Measurements from ENCODE around the gene PKIG. TPM values are rescaled to one million over a fixed set of nuclear protein-coding genes. Genes with fewer than 3 reads are reported as not detected.

The PKIG gene
- total and polyA plus RNA-seq, 2 experiments from 2014 or later = 29.7 to 33.2 TPM

- TF ChIP-seq, protein P1, sequence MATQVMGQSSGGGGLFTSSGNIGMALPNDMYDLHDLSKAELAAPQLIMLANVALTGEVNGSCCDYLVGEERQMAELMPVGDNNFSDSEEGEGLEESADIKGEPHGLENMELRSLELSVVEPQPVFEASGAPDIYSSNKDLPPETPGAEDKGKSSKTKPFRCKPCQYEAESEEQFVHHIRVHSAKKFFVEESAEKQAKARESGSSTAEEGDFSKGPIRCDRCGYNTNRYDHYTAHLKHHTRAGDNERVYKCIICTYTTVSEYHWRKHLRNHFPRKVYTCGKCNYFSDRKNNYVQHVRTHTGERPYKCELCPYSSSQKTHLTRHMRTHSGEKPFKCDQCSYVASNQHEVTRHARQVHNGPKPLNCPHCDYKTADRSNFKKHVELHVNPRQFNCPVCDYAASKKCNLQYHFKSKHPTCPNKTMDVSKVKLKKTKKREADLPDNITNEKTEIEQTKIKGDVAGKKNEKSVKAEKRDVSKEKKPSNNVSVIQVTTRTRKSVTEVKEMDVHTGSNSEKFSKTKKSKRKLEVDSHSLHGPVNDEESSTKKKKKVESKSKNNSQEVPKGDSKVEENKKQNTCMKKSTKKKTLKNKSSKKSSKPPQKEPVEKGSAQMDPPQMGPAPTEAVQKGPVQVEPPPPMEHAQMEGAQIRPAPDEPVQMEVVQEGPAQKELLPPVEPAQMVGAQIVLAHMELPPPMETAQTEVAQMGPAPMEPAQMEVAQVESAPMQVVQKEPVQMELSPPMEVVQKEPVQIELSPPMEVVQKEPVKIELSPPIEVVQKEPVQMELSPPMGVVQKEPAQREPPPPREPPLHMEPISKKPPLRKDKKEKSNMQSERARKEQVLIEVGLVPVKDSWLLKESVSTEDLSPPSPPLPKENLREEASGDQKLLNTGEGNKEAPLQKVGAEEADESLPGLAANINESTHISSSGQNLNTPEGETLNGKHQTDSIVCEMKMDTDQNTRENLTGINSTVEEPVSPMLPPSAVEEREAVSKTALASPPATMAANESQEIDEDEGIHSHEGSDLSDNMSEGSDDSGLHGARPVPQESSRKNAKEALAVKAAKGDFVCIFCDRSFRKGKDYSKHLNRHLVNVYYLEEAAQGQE (IDR thresholded peaks at IDR 0.05; ENCODE audit: unreplicated experiment) = no peak
- no peak for TF ChIP-seq JUNB (IDR thresholded peaks at IDR 0.05; ENCODE audit: unreplicated experiment)
Measured at GRCh38 chr20:44624743-44625271, 42.4 kb downstream of the PKIG start (continued).

GRCh38 chr20:44625361-44625760, 43.0 kb downstream of the PKIG start:
- no peak overlapping the region for H3K4me3 Mint-ChIP-seq
- H3K4me3 ChIP-seq = no peak overlapping the region
- H3K27me3 ChIP-seq (ENCODE audit: insufficient read depth) = peaks cover 13% of the 10 kb centered on the region
- H3K4me1 ChIP-seq (ENCODE audit: insufficient read depth) = peaks cover 5% of the 10 kb centered on the region
- no peaks in the 10 kb centered on the region for H3K9me3 Mint-ChIP-seq
- no peaks in the 10 kb centered on the region for H4K20me1 ChIP-seq (replicated peaks; ENCODE audit: insufficient read depth)
- peaks cover 37% of the 10 kb centered on the region for H3K36me3 Mint-ChIP-seq (ENCODE audit: low read depth)
- no peaks in the 10 kb centered on the region for H3K9me2 ChIP-seq (ENCODE audit: insufficient read depth)
- peaks cover 4% of the 10 kb centered on the region for H3K27me3 Mint-ChIP-seq (ENCODE audit: insufficient read depth, low read depth, poor library complexity)
- no peak overlapping the region for H3K4me2 ChIP-seq
- H3K79me2 ChIP-seq (replicated peaks; ENCODE audit: insufficient read depth) = no peaks in the 10 kb centered on the region
- H3K27ac Mint-ChIP-seq = no peak overlapping the region
- H3F3A ChIP-seq (replicated peaks; ENCODE audit: low read depth) = no peaks in the 10 kb centered on the region
- peaks cover 5% of the 10 kb centered on the region for H3K4me1 Mint-ChIP-seq
- DNase-seq (ENCODE audit: low spot score) = no peak
- no peak overlapping the region for H2AFZ ChIP-seq
- H3K27ac ChIP-seq (ENCODE audit: low read depth) = no peak overlapping the region
- ATAC-seq = no peak
- no peaks in the 10 kb centered on the region for H3K36me3 ChIP-seq (ENCODE audit: insufficient read depth)
- TF ChIP-seq STAT1 (IDR thresholded peaks at IDR 0.05; ENCODE audit: unreplicated experiment) (no peak), NANOG (IDR thresholded peaks at IDR 0.05; ENCODE audit: borderline replicate concordance) (no peak), POLR2AphosphoS5 (IDR thresholded peaks at IDR 0.05; ENCODE audit: low read depth) (no peak), CREB1 (CRISPR knock-in tag; IDR thresholded peaks at IDR 0.05; ENCODE audit: low read depth) (no peak), ZNF114 (CRISPR knock-in tag; IDR thresholded peaks at IDR 0.05) (no peak), ZNF331 (CRISPR knock-in tag; IDR thresholded peaks at IDR 0.05; ENCODE audit: low read depth) (no peak), EZH2phosphoT487 (IDR thresholded peaks at IDR 0.05; ENCODE audit: unreplicated experiment) (no peak), ETS1 (IDR thresholded peaks at IDR 0.05) (no peak), CTCF (conservative IDR thresholded peaks at IDR 0.05; ENCODE audit: low read depth in 2 of 2) (no peak), JUNB (IDR thresholded peaks at IDR 0.05; ENCODE audit: unreplicated experiment) (no peak)
- TF ChIP-seq, protein P2, sequence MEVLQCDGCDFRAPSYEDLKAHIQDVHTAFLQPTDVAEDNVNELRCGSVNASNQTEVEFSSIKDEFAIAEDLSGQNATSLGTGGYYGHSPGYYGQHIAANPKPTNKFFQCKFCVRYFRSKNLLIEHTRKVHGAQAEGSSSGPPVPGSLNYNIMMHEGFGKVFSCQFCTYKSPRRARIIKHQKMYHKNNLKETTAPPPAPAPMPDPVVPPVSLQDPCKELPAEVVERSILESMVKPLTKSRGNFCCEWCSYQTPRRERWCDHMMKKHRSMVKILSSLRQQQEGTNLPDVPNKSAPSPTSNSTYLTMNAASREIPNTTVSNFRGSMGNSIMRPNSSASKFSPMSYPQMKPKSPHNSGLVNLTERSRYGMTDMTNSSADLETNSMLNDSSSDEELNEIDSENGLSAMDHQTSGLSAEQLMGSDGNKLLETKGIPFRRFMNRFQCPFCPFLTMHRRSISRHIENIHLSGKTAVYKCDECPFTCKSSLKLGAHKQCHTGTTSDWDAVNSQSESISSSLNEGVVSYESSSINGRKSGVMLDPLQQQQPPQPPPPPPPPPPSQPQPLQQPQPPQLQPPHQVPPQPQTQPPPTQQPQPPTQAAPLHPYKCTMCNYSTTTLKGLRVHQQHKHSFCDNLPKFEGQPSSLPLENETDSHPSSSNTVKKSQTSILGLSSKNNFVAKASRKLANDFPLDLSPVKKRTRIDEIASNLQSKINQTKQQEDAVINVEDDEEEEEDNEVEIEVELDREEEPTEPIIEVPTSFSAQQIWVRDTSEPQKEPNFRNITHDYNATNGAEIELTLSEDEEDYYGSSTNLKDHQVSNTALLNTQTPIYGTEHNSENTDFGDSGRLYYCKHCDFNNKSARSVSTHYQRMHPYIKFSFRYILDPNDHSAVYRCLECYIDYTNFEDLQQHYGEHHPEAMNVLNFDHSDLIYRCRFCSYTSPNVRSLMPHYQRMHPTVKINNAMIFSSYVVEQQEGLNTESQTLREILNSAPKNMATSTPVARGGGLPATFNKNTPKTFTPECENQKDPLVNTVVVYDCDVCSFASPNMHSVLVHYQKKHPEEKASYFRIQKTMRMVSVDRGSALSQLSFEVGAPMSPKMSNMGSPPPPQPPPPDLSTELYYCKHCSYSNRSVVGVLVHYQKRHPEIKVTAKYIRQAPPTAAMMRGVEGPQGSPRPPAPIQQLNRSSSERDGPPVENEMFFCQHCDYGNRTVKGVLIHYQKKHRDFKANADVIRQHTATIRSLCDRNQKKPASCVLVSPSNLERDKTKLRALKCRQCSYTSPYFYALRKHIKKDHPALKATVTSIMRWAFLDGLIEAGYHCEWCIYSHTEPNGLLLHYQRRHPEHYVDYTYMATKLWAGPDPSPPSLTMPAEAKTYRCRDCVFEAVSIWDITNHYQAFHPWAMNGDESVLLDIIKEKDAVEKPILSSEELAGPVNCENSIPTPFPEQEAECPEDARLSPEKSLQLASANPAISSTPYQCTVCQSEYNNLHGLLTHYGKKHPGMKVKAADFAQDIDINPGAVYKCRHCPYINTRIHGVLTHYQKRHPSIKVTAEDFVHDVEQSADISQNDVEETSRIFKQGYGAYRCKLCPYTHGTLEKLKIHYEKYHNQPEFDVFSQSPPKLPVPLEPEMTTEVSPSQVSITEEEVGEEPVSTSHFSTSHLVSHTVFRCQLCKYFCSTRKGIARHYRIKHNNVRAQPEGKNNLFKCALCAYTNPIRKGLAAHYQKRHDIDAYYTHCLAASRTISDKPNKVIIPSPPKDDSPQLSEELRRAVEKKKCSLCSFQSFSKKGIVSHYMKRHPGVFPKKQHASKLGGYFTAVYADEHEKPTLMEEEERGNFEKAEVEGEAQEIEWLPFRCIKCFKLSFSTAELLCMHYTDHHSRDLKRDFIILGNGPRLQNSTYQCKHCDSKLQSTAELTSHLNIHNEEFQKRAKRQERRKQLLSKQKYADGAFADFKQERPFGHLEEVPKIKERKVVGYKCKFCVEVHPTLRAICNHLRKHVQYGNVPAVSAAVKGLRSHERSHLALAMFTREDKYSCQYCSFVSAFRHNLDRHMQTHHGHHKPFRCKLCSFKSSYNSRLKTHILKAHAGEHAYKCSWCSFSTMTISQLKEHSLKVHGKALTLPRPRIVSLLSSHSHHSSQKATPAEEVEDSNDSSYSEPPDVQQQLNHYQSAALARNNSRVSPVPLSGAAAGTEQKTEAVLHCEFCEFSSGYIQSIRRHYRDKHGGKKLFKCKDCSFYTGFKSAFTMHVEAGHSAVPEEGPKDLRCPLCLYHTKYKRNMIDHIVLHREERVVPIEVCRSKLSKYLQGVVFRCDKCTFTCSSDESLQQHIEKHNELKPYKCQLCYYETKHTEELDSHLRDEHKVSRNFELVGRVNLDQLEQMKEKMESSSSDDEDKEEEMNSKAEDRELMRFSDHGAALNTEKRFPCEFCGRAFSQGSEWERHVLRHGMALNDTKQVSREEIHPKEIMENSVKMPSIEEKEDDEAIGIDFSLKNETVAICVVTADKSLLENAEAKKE (CRISPR knock-in tag; IDR thresholded peaks at IDR 0.05) = no peak

All from GM23338 (cell line).